Neuronal stem cell (in vitro differentiated cells): ENCODE results near the gene TPX2.

Source experiments
- DNase-seq: peaks from one replicate; pipeline ENCODE4 v3.0.0-alpha.2; 2013; ENCODE audit warnings: low spot score
- H2AFZ ChIP-seq: one replicate; pipeline ENCODE4 v1.6.1; 2013; ENCODE audit warnings: mild to moderate bottlenecking, low read length, inconsistent platforms
- H2AK5ac ChIP-seq: 2 replicates; pipeline ENCODE4 v1.6.1; 2013; ENCODE audit warnings: low read depth, mild to moderate bottlenecking, inconsistent platforms, low read length, moderate library complexity, mixed read lengths
- H2BK120ac ChIP-seq: 2 replicates; pipeline ENCODE4 v1.6.1; 2013; ENCODE audit warnings: low read depth, mild to moderate bottlenecking, inconsistent platforms, low read length, moderate library complexity, mixed read lengths
- H2BK12ac ChIP-seq: one replicate; pipeline ENCODE4 v1.6.1; 2013; ENCODE audit warnings: low read length, inconsistent platforms
- H2BK15ac ChIP-seq: 2 replicates; pipeline ENCODE4 v1.6.1; 2013; ENCODE audit warnings: mild to moderate bottlenecking, low read length, inconsistent platforms, mixed read lengths
- H2BK5ac ChIP-seq: one replicate; pipeline ENCODE4 v1.6.1; 2013; ENCODE audit warnings: inconsistent platforms, mild to moderate bottlenecking, low read length, moderate library complexity
- H3K14ac ChIP-seq: one replicate; pipeline ENCODE4 v1.6.1; 2013; ENCODE audit warnings: low read length, inconsistent platforms
- H3K18ac ChIP-seq: 2 replicates; pipeline ENCODE4 v1.6.1; 2013; ENCODE audit warnings: low read length, inconsistent platforms
- H3K23ac ChIP-seq: 2 replicates; pipeline ENCODE4 v1.6.1; 2013; ENCODE audit warnings: low read depth, mild to moderate bottlenecking, mixed read lengths, low read length, inconsistent platforms; ENCODE audit not compliant: poor library complexity
- H3K27ac ChIP-seq: replicated peaks from 3 replicates; pipeline ENCODE4 v1.5.1; 2013; ENCODE audit warnings: low read length, inconsistent platforms
- H3K27me3 ChIP-seq, 3 experiments: 2 replicates each; pipeline ENCODE4 v1.6.1; 2013; ENCODE audit warnings: low read length in 3 of 3, mild to moderate bottlenecking in 2 of 3, inconsistent platforms in 1 of 3, low read depth in 1 of 3, mixed read lengths in 1 of 3, moderate library complexity in 1 of 3; ENCODE audit not compliant: control insufficient read depth in 3 of 3, insufficient read depth in 3 of 3
- H3K36me3 ChIP-seq, 2 donors: replicated peaks in 1 of 2; 2 replicates each; pipeline ENCODE4 v1.6.1; 2013; ENCODE audit warnings: low read length in 2 of 2; ENCODE audit not compliant: control insufficient read depth in 2 of 2, insufficient read depth in 2 of 2
- H3K4ac ChIP-seq: 2 replicates; pipeline ENCODE4 v1.6.1; 2013; ENCODE audit warnings: inconsistent platforms, mild to moderate bottlenecking, low read length, moderate library complexity
- H3K4me1 ChIP-seq, 2 donors: 1 replicate in 1 of 2; 2 replicates in 1 of 2; pipeline ENCODE4 v1.6.1; 2013; ENCODE audit warnings: low read length in 2 of 2, low read depth in 1 of 2; ENCODE audit not compliant: control insufficient read depth in 2 of 2, insufficient read depth in 1 of 2
- H3K4me2 ChIP-seq: one replicate; pipeline ENCODE4 v1.6.1; 2013; ENCODE audit warnings: mild to moderate bottlenecking, low read length, inconsistent platforms; ENCODE audit not compliant: insufficient read depth, poor library complexity, severe bottlenecking
- H3K4me3 ChIP-seq, 2 donors: 2 replicates each; pipeline ENCODE4 v1.5.1; 2013; ENCODE audit warnings: low read length in 2 of 2, mild to moderate bottlenecking in 2 of 2, inconsistent platforms in 1 of 2, moderate library complexity in 1 of 2
- H3K79me1 ChIP-seq: one replicate; pipeline ENCODE4 v1.6.1; 2013; ENCODE audit warnings: low read depth, mild to moderate bottlenecking, inconsistent platforms, low read length, moderate library complexity
- H3K9ac ChIP-seq: one replicate; pipeline ENCODE4 v1.6.1; 2013; ENCODE audit warnings: mild to moderate bottlenecking, low read depth, low read length, inconsistent platforms; ENCODE audit not compliant: poor library complexity
- H3K9me3 ChIP-seq, 2 donors: replicated peaks in 1 of 2; 2 replicates each; pipeline versions ENCODE3 to v1.6.1; 2013; ENCODE audit warnings: low read length in 2 of 2, mild to moderate bottlenecking in 2 of 2, inconsistent platforms in 1 of 2, low read depth in 1 of 2, mixed read lengths in 1 of 2, moderate library complexity in 1 of 2; ENCODE audit not compliant: control insufficient read depth in 2 of 2, insufficient read depth in 1 of 2
- H4K8ac ChIP-seq: one replicate; pipeline ENCODE4 v1.6.1; 2013; ENCODE audit warnings: low read depth, mild to moderate bottlenecking, inconsistent platforms, low read length, moderate library complexity
- H4K91ac ChIP-seq: one replicate; pipeline ENCODE4 v1.6.1; 2013; ENCODE audit warnings: low read length, low read depth, mild to moderate bottlenecking, inconsistent platforms; ENCODE audit not compliant: poor library complexity
- WGBS, 2 donors: extraction: QIAGEN DNeasy Blood & Tissue Kit; methylation state at CpG; one replicate each; pipeline ENCODE4 v1.1.7; 2013; ENCODE audit warnings: missing lambda C conversion rate in 2 of 2, mixed read lengths in 1 of 2; ENCODE audit not compliant: insufficient read length in 2 of 2, insufficient replicate concordance in 1 of 2; ENCODE audit errors: extremely low coverage in 2 of 2; 5-methylcytosine and 5-hydroxymethylcytosine counted together

TPX2 gene

DNA sequence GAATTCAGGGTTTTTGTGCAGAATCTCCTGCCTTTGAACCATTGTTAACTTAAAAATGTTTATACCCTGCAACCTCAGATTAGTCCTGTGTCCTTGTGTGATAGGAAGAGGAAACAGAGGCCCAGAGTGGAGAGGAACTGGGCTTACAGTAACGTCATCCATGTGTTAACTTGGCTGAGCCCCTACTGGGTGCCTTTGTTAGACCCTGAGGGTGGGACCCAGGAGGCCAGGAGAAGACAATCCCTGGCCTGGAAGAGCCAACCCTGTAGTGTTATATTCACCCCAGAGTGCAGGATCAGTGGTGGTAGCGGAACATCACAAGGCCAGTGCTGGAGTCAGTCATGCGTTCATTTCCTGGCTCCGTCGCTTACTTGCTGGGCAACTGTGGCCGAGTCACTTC, 90.6 kb downstream of the TPX2 start:
- no peak for DNase-seq
- H3K18ac ChIP-seq, result no peak overlapping the region
- H2AK5ac ChIP-seq, result no peak overlapping the region
- H3K4me3 ChIP-seq, result no peak overlapping the region
- no peaks in the 10 kb centered on the region for H3K79me1 ChIP-seq
- no peak overlapping the region for H3K27ac ChIP-seq
- H2AFZ ChIP-seq, result no peak overlapping the region
- no peaks in the 10 kb centered on the region for H3K9me3 ChIP-seq
- H3K27me3 ChIP-seq, result no peaks in the 10 kb centered on the region
- no CpG with 5 or more reads among the region's 6 CpGs for WGBS, 2 donors
- H3K4ac ChIP-seq, result no peak overlapping the region
- H3K9ac ChIP-seq, result no peak overlapping the region
- H2BK120ac ChIP-seq, result no peak overlapping the region
- no peak overlapping the region for H2BK12ac ChIP-seq
- H4K91ac ChIP-seq, result no peak overlapping the region
- no peak overlapping the region for H2BK5ac ChIP-seq
- no peak overlapping the region for H4K8ac ChIP-seq
- H2BK15ac ChIP-seq, result no peak overlapping the region
- peaks cover 0 to 5% of the 10 kb centered on the region in 2 donors for H3K4me1 ChIP-seq
- no peak overlapping the region for H3K14ac ChIP-seq
- H3K23ac ChIP-seq, result no peak overlapping the region
- H3K4me2 ChIP-seq, result no peak overlapping the region
- H3K36me3 ChIP-seq, result no peaks in the 10 kb centered on the region

DNA sequence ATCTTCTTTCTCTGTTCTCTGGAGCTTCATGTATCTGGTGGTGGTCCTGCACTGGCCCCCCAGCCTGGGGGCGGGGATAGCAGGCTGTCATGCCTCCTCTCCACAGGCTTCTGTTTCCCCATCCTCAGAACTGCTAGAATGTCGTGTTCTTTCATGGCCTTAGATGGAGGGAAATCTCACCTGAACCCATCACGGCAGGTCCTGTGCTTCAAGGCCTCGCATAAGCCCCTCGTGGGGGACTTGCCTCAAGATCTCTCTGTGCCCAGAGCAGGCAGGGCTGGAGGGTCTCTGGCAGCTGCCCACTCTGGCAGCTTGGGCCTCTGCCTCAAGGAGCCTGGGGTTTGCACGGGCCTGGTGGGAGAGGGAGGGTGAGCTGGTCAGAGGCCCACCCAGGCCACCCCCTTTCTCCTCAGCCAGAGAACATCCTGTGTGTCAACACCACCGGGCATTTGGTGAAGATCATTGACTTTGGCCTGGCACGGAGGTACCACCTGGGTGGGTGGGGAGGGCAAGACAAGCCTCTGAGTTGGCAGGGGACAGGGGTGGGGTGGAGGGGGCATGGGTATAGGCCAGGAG, 91.4 kb downstream of the TPX2 start:
- H3K4me1 ChIP-seq, result peaks cover 0 to 7% of the 10 kb centered on the region in 2 donors
- no peak overlapping the region for H3K23ac ChIP-seq
- peak overlapping the region; percentile 25 for H3K9ac ChIP-seq
- H3K9me3 ChIP-seq, result no peaks in the 10 kb centered on the region
- no peak overlapping the region for H3K4ac ChIP-seq
- H3K79me1 ChIP-seq, result no peaks in the 10 kb centered on the region
- no peak overlapping the region for H4K91ac ChIP-seq
- no CpG with 5 or more reads among the region's 8 CpGs for WGBS, 2 donors
- no peak for DNase-seq
- no peak overlapping the region for H2AFZ ChIP-seq
- H3K36me3 ChIP-seq, result no peaks in the 10 kb centered on the region
- H3K4me3 ChIP-seq, result no peak overlapping the region
- no peak overlapping the region for H2BK120ac ChIP-seq
- H3K27me3 ChIP-seq, result no peaks in the 10 kb centered on the region
- H3K14ac ChIP-seq, result peak overlapping the region; percentile 83
- H2BK5ac ChIP-seq, result no peak overlapping the region
- no peak overlapping the region for H3K27ac ChIP-seq
- no peak overlapping the region for H4K8ac ChIP-seq
- peak overlapping the region; percentile 77 for H2BK15ac ChIP-seq
- H2AK5ac ChIP-seq, result peak overlapping the region; percentile 49
- no peak overlapping the region for H3K18ac ChIP-seq
- H2BK12ac ChIP-seq, result no peak overlapping the region
- H3K4me2 ChIP-seq, result no peak overlapping the region

DNA sequence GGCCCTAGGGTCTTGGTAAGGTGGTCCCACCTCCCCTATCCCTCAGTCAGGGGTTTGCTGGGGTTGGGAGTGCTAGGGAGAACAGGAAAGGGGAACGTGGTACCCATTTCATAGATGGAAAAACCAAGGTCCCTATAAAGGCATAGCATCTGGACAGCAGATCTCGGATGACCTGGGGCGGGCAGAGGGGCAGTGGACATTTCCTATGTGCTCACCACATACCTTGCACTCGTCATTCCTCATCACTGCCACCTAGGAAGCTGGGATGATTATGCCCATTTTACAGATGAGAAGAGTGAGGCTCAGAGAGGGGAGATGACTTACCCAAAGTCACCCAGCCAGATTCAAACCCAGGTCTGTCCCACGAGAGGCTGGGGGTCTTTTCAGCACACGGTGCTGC, 92.1 kb downstream of the TPX2 start:
- peak overlapping the region; percentile 47 for H2BK5ac ChIP-seq
- H3K79me1 ChIP-seq, result no peaks in the 10 kb centered on the region
- no peaks in the 10 kb centered on the region for H3K27me3 ChIP-seq
- H3K36me3 ChIP-seq, result no peaks in the 10 kb centered on the region
- H2AFZ ChIP-seq, result no peak overlapping the region
- no peak overlapping the region for H3K18ac ChIP-seq
- DNase-seq, result no peak
- H3K27ac ChIP-seq, result no peak overlapping the region
- H2BK120ac ChIP-seq, result no peak overlapping the region
- H3K23ac ChIP-seq, result peak overlapping the region; percentile 94
- H3K4me3 ChIP-seq, result no peak overlapping the region
- peak overlapping the region; percentile 74 for H3K14ac ChIP-seq
- H2AK5ac ChIP-seq, result peak overlapping the region; percentile 49
- H3K4ac ChIP-seq, result no peak overlapping the region
- peaks cover 3 to 15% of the 10 kb centered on the region in 2 donors for H3K4me1 ChIP-seq
- H3K9me3 ChIP-seq, result no peaks in the 10 kb centered on the region
- no peak overlapping the region for H3K4me2 ChIP-seq
- no peak overlapping the region for H4K8ac ChIP-seq
- H3K9ac ChIP-seq, result no peak overlapping the region
- H2BK15ac ChIP-seq, result no peak overlapping the region
- no peak overlapping the region for H4K91ac ChIP-seq
- peak overlapping the region; percentile 93 for H2BK12ac ChIP-seq
- no CpG with 5 or more reads among the region's 6 CpGs for WGBS, 2 donors

DNA sequence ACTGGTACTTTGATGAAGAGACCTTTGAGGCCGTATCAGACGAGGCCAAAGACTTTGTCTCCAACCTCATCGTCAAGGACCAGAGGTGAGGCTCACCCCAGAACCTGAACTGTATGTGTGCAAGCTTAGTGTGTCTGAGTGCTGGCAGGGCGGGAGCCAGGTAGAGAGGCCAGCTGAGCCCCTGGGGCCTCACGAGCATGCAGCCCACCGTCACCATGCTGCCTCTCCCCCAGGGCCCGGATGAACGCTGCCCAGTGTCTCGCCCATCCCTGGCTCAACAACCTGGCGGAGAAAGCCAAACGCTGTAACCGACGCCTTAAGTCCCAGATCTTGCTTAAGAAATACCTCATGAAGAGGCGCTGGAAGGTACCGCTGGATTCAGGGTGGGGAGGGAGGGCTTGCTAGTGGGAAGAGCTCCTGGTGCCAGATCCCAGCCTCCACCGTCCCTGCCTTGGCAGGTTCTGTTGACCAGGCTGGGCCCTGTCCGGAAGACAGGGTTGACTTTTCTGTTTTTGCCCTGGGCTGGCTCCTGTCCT, 92.7 kb downstream of the TPX2 start:
- Histone ChIP-seq H2BK5ac (peak overlapping the region; percentile 47), H3K18ac (peak overlapping the region; percentile 29), H3K4me2 (no peak overlapping the region), H4K8ac (no peak overlapping the region), H3K23ac (peak overlapping the region; percentile 94), H2AK5ac (peak overlapping the region; percentile 83), H2AFZ (no peak overlapping the region), H3K9ac (no peak overlapping the region), H3K27me3 (no peaks in the 10 kb centered on the region), H3K79me1 (no peaks in the 10 kb centered on the region), H3K4me3 (no peak overlapping the region), H3K27ac (no peak overlapping the region), H2BK12ac (peak overlapping the region; percentile 93), H3K4me1 (peaks cover 7 to 19% of the 10 kb centered on the region in 2 donors), H2BK120ac (no peak overlapping the region), H3K9me3 (no peaks in the 10 kb centered on the region), H3K36me3 (no peaks in the 10 kb centered on the region), H4K91ac (no peak overlapping the region), H3K14ac (peak overlapping the region; percentile 74), H2BK15ac (peak overlapping the region; percentile 88), H3K4ac (no peak overlapping the region)
- WGBS, 2 donors, result no CpG with 5 or more reads among the region's 17 CpGs
- DNase-seq, result no peak
